Measurements from ENCODE around the gene NDUFV2.

DNA sequence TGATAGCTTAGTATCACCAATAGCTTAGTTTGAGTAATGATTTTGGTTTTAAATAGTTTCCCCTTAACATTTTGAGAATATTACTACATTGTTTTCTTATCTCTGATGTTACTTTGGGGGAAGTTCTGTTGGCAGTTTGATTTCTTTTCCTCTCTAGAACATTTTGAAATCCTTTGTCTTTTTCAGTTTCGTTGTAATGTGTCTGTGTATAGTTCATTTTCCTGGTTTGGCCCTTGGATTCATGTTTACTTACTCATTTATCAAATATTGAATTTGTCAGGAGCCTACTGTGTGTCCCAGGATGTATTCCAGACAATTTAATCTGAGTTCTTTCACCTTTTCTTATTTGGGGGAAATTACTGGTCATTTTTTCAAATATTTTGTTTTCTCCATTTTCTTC lies 50.8 kb downstream of the NDUFV2 start:
- TF ChIP-seq POLR2AphosphoS5 (IDR thresholded peaks at IDR 0.05; ENCODE audit: borderline replicate concordance, low read depth, low read length) (no peak), EZH2 (IDR thresholded peaks at IDR 0.05) (no peak)

All from SK-N-MC (cell line).